ENCODE results near the gene CPM. TPM values are rescaled to one million over a fixed set of nuclear protein-coding genes. Genes with fewer than 3 reads are reported as not detected.
"Not testable (repeated sequence)": the region's sequence is repeated elsewhere in the genome, so short reads cannot be mapped to it uniquely, and the experiment has no call there.

CPM gene
- total RNA-seq, 2 donors from 2014 or later: 20.4 to 42.7 TPM

- intact Hi-C loops (cut with DNase I): loop anchor here in 1 of 2 donors (5.0 kb wide), 1 partner anchor 58 kb away; the partner anchor contains the start of gene SLC35E3
- DNase-seq (ENCODE audit: low spot score): no peak
Measured at GRCh38 chr12:68804657-68805591, 128.0 kb downstream of the CPM start.

- intact Hi-C loops (cut with DNase I): no loop called here
- DNase-seq (ENCODE audit: low spot score): no peak
Measured at GRCh38 chr12:68803948-68804656, 128.9 kb downstream of the CPM start.

GRCh38 chr12:68802911-68803651 lies 129.9 kb downstream of the CPM start:
- DNase-seq (ENCODE audit: low spot score); intact Hi-C loops (cut with DNase I): not testable (repeated sequence)

DNA sequence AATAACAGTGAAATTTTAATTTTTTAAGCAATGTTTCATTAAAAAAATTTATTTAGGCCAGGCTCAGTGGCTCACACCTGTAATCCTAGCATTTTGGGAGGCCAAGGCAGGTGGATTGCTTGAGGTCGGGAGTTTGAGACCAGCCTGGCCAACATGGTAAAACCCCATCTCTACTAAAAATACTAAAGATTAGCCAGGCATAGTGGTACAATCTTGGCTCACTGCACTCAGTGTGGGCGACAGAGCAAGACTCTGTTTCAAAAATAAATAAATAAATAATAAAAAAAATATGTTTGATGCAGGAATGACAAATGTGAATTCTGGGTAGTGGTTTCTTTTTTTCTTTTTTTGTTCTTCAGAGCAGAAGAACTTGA lies 130.6 kb downstream of the CPM start:
- DNase-seq (ENCODE audit: low spot score); intact Hi-C loops (cut with DNase I): not testable (repeated sequence)

Other genes starting within 250 kb of the CPM start
- gene NUP107, start 246.2 kb downstream of the CPM start, total RNA-seq: 10 to 100 TPM; 31.2 to 33.8 TPM
- 10 to 100 TPM in 1 of 2 donors, 1 to 10 TPM in 1; 8.8 to 11.8 TPM for gene SLC35E3, start 187.0 kb downstream of the CPM start, total RNA-seq
- 100 to 1,000 TPM; 114 to 126 TPM for gene MDM2, start 125.0 kb downstream of the CPM start, total RNA-seq